Inflammatory macrophage (primary cell): Measurements from ENCODE around the gene OAS3.
A peak's percentile ranks its signal among the peaks of the same experiment; 100 is the strongest.

ENCODE experiments used
- DNase-seq, 2 donors: peaks; one replicate each; pipeline ENCODE4 v3.0.0-alpha.2; 2020 to 2022

OAS3 gene

DNA sequence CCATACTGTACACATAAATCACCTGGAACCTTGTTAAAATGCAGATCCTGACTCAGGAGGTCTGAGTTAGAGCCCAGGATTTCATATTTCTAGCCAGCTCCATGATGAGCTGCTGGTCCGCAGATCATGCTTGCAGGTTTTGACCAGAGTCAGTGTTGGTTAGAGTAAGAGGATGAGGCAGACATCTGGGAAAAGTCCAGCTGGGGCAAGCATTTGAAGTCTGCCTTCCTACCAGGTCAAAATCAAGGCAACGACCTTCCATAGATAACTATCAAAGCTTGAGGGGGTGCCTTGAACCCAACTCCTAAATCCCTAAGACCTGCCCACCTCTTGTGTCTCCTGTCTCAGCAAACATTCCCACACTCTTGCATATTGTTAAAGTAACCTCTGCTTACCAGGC, 49.3 kb downstream of the OAS3 start:
- DNase-seq: no peak

DNA sequence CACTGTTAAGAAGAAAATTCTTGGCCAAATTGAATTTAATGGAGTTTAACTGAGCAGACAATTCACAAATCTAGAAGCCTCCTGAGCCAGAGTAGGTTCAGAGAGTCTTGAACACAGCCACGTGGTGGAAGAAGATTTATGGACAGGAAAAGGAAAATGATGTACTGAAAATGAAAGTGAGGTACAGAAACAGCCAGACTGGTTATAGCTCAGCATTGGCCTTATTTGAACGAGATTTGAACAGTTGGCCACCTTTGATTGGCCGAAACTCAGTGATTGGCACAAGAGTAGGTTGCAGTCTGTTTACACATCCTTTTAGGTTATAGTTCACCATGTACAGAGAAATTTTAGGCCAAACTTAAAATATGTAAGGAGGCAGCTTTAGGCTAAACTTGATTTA, 50.0 kb downstream of the OAS3 start:
- no peak for DNase-seq

DNA sequence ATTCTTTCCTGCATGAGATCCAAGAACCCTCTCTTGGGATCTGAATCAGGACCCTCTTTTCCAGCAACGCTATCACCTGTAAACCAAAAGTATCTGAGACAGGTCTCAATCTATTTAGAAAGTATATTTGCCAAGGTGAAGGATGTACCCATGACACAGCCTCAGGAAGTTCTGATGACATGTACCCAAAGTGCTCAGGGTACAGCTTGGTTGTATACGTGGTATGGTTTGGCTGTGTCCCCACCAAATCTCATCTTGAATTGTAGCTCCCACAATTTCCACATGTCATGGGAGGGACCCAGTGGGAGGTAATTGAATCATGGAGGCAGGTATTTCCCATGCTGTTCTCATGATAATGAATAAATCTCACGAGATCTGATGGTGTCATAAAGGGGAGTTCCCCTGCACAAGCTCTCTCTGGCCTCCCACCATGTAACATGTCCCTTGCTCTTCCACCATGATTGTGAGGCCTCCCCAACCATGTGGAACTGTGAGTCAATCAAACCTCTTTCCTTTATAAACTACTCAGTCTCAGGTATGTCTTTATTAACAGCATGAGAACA, 50.6 kb downstream of the OAS3 start:
- DNase-seq: peak in 1 of 2 donors; percentile 4

DNA sequence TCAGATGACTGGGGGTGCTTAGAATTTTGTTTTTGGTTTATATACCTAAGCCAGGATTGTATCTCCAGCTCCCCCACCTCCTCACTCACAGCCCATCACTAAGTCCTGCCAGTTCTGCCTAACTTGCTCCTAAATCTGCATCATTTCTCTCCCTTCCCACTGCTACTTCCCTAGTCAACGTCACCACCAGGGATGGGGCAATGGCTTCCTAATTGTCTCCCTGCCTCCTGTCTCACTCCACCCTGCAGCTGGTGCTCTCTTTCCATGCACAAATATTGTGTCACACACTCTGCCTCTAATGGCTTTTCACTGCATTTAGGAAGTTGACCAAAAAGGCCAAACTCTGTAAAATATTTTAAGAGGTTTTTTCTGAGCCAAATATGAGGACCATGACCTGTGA, 51.5 kb downstream of the OAS3 start:
- DNase-seq: peak; percentile 4 to 12

DNA sequence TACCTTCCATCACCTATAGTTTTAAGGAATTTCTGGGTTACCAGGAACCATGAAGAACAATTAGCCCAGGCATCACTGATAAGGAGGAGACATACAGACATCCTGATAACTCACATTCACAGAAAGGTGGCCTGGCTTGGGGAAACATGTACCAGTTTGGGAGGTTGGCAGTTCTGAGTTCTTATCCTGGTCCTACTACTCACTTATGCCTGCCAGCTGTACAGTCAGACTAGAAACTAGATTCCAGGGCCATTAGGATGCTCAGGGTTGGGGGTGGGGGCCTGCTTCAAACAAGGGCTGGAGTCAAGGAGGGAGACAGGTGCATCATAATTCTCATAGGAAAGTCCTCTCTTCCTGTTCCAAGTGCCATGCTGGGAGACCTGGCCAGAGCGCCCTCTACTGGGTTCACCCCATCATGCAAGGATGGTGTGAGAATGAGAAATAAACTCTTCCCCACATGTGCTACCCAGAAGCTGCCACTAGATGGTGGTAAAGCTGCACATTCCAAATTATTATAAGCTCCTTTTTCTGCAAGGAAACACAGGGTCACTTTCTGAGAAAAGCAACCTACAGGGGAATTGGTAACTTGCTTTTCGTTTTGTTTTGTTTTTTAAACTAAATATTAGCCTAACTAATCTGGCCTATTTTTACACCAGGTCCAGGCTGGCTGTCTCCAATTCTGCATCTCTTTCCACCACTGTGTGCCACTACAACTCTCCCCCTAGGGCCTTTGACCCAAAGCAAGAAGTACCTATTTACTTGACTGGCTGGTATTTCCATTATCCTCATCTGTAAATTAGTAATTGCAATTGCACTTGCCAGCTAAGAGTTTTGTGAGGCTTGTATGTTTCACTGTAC, 54.5 kb downstream of the OAS3 start:
- peak; percentile 78 to 81 for DNase-seq

DNA sequence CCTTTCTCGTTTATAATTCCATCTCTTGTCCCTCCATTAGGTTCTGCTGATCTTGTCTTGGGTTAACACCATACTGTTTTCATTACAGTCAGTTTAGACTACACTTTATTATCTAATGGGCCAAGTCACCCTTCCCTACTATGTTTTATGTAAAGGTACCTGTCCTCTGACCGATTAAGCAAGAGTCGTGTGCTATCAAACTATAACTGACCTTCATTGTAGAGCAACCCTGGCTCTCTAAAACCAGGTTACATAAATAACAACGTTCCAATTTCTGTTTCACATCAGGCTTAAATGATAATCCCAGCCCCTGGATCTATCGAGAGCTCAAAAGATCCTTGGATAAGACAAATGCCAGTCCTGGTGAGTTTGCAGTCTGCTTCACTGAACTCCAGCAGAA, 56.7 kb downstream of the OAS3 start:
- DNase-seq: no peak

DNA sequence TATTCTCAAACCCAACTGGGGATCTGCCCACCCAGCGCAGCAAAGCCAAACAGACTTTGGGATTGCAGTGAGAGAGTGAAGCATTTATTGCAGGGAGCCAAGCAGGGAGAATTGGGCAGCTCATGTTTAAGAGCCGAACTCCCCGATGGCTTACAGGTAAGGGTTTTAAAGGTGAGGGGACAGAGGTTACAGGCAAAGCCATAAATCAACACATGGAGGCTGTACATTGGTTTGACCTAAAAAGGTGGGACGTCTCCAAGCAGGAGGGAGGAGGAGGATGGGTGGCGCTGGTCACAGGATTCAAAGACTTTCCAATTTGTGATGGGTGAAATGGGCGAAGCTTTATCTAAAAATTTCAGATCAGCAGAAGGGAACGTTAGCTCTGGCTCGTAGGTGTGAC, 58.2 kb downstream of the OAS3 start:
- DNase-seq: no peak

DNA sequence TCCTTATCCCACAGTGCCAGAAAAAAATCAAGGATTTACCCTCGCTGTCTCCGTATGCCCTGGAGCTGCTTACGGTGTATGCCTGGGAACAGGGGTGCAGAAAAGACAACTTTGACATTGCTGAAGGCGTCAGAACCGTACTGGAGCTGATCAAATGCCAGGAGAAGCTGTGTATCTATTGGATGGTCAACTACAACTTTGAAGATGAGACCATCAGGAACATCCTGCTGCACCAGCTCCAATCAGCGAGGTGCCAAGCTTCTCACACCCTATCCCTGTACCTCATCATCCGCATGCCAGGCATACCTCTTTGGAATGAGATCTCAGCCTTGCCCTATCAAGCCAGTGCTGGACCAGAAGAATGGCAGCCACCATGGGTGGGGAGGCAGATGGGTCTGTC, 59.2 kb downstream of the OAS3 start:
- DNase-seq: no peak

DNA sequence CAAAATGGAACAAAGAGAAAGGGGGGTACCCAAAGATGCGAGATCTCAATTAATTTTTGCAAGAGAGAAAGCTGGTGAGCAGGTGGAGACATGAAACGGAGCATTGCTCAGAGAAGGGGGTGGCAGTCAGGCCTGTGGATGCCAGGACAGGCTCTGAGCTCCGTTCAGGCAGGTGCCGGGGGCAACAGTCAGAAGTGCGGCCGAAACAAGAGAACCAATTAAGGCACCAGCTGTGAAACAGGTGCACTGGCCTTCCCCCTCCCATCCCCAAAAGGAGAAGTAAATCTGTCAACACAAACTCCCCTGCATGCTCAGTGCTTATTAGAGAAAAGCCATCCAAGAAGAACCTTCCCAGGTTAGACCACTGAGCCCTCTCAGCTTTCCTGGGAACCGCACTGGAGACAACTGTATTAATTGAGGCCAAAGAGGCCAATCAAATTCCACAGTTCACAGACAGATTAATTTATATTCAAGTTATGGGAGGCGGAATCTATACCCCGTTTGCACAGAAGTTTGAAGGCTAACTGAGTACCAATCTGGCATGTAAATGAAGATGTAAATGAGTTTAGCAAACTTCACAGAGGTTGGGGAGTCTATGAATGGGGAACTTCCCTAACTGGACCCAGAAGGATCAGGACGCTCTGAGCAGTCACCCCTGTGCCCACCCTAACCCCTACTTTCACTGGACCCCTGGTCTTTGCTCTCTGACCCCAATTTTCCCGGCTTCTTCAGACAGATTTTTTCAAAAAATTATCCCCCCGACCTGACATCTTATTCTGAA, 60.9 kb downstream of the OAS3 start:
- no peak for DNase-seq

DNA sequence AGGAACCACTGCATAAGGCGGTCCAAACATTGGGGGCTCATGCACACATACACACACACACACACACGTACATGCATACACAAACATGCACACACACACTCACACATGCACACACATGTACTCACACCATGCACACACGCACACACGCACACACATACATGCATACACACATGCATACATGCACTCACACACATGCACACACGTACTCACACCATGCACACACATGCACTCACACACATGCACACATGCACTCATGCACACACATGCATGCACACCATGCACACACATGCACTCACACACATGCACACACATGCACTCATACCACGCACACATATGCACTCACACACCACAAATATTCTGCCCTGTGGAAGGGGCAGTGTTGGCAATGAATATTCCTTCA, 62.2 kb downstream of the OAS3 start:
- no peak for DNase-seq

DNA sequence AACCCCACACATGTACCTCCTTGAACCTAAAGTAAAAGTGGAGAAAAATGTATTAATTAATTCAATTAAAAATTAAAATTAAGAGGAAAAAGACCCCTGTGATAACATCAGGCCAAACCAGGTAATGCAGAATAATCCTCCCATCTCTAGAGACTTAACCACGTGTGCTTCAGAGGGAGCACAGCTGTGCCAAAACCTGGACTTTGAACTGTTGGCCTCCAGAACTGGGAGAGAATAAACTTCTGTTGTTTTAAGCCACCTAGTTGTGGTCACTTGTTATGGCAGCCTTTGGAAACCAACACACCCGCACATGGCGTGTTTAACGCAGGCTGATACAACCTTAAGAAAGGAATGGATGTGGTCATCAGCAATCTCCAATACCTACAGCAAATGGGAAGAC, 63.9 kb downstream of the OAS3 start:
- no peak for DNase-seq

DNA sequence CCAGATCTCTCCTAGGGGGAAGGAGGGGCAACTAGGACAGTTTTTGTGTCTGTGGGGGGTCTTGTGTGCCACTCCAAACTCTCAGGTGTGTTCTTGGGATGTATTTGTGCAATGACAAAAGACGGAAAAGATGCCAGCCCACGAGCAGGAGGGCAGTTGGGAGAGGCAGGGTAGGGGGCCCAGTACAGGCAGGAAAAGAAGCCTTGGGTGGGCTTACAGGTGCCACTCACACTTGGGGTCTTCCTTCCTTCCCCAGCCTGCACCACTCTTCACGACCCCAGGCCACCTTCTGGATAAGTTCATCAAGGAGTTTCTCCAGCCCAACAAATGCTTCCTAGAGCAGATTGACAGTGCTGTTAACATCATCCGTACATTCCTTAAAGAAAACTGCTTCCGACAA, 64.4 kb downstream of the OAS3 start:
- no peak for DNase-seq

DNA sequence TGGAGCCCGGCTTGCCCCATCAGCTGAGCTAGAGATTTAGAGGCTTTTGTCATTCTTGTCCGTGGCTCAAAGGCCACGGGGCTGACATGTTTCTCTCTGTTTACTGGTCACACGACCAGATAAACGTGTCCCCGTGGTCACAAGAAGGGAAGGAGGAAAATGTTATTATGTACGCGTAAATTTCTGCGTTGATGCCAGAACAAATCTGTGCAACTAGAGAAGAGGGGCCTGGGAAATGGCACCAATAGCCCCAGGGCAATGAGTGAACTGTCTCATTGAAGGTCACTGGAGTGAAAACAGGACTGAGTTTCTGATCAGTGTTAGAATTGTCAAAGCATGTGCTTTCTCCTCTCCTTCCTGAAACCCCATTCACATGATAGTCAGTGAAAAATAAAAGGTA, 65.4 kb downstream of the OAS3 start:
- DNase-seq: no peak

DNA sequence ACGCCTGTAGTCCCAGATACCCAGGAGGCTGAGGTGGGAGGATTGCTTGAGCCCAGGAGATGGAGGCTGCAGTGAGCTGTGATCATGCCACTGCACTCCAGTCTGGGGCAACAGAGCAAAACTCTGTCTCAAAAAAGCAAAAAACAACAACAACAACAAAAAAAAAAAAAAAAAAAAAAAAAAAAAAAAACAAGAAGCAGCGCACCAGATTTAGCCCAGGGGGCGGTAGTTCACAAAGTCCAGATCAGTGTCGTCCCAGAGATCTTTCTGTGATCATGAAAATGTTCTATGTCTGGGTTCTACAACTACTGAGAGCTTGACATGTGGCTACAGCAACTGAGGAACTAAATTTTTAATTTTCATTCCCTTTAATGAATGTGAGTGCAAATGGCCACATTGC, 67.5 kb downstream of the OAS3 start:
- DNase-seq: peak in 1 of 2 donors; percentile 13

DNA sequence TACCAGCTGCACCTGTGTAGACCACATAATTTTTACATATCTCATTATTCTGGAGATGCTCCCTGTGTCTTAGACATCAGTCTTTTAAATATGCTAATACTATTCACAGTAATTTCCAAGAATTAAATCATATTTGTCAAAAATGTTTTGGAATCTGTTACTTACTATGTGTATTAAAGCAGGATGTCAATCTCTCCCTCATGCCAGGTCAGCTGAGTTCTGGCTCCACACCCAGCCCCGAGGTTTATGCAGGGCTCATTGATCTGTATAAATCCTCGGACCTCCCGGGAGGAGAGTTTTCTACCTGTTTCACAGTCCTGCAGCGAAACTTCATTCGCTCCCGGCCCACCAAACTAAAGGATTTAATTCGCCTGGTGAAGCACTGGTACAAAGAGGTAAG, 67.9 kb downstream of the OAS3 start:
- DNase-seq: no peak

DNA sequence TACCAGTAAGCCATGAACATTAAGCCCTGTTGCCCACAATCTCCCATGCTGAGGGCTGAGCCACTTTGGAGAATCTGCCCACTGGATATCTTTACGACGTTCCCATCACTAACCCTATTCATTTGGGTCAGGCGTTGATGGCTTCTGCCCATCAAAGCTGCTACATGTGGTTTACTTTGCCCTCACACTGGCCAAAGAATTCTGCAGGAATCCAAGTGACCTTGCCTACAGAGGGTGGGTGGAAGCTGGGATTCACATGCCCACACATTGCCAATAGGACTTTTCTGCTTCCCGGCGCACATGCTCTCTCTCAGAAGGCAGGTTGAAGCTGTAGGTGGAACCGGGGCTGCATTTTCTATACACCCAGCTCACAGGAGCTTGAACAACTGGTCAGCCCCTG, 68.4 kb downstream of the OAS3 start:
- DNase-seq: no peak

DNA sequence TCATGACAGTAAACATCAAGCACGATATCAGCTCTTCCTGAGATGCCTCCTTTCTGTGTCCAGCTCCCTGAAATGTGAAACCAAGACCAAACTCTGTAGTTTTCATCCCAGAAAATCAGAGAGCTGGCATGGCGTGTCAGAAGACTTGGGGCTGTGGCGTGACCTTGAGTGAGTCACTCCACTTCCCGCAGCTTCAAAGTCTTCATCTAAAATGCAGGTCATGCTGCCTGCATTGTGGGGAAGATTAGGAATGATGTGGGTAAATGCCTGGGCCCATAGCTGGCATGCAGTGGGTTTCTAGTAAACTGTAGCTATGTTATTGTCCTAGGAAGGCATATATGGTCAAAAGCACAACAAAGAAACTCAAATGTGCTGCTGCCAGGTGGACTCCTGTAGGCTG, 68.9 kb downstream of the OAS3 start:
- no peak for DNase-seq

DNA sequence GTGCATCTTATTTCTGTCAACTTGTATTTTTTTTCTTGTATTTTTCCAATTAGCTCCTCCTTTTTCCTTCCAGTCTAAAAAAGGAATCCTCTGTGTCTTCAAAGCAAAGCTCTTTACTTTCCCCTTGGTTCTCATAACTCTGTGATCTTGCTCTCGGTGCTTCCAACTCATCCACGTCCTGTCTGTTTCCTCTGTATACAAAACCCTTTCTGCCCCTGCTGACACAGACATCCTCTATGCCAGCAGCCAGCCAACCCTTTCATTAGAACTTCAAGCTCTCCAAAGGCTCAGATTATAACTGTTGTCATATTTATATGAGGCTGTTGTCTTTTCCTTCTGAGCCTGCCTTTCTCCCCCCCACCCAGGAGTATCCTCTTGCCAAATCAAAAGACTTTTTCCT, 72.4 kb downstream of the OAS3 start:
- DNase-seq: no peak

DNA sequence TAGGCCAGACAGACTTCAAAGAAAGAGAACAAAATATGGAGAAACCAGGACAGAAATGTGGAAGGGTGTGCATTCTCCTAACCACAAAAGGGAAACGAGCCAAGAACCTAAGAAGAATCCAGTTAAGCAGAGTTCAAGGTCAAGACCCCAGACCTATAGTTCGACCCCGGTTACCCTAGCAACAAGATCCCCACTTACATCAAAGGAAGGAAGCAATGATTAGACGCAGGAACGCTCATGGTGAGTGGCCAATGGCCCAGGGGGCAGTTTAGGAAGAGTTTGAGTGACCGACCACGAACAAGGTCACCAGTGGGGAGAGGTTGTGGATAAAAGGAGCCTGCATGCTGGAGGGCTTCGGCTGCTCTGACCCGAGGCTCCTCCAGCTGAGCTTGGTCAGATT, 76.3 kb downstream of the OAS3 start:
- no peak for DNase-seq

DNA sequence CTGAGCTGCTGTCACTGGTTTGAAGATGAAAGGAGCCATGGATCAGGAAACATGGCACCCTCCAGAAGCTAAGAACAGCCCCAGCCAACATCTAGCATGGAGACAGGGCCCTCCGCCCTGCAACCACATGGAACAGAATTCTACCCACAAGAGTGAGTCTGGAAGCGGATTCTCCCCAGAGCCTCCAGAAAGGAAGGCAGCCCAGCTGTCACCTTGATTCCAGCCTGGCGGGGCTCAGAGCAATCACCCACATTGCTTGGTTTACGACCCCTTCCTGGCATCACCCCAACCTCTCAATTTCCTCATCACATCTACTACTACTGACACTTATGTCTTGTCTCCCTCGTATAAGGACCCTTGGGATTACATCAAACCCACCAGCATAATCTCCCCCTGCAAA, 78.5 kb downstream of the OAS3 start:
- DNase-seq: no peak

DNA sequence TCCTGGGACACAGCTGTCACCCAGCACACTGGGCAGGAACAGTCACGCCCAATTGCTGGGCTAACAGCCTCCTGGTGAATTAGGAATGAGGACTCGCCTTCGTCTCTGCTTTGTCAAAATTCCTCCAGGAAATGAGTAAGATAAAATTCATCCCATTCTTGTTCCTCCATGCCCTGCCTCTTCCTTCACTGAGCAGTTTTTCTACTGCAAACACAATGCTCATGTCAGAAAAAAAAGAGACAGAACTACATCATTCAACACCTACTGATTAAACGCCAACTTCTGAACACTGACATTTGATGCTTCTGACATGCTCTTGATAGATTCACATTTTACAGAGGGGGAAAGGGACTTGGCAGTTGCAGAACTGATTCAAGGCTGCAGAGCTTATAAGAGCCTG, 80.8 kb downstream of the OAS3 start:
- no peak for DNase-seq

DNA sequence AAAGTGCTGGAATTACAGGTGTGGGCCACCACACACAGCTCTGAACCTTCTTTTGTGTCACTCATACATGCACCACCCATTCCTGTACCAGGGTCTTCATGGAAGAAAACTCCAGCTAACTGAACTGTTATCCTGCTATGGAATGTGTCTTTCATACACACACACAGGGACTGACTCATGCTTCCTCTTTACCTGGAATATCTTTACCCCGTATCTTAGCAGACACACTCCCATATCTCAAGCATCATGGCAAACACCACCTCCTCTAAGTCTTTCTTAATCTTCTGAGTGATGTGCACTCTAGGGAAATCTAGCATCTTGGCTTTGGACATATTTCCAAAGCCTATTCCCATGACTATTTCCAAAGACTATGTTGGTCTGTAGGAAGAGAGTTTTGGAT, 83.2 kb downstream of the OAS3 start:
- no peak for DNase-seq
